GM12801 (cell line): Measurements from ENCODE around the gene LPP.

Source experiments
- CTCF ChIP-seq: IDR thresholded peaks from one replicate; pipeline ENCODE4 v1.5.1; 2011; ENCODE audit warnings: control low read depth; ENCODE audit not compliant: insufficient read length; ENCODE audit errors: extremely low read depth

Gene LPP

DNA sequence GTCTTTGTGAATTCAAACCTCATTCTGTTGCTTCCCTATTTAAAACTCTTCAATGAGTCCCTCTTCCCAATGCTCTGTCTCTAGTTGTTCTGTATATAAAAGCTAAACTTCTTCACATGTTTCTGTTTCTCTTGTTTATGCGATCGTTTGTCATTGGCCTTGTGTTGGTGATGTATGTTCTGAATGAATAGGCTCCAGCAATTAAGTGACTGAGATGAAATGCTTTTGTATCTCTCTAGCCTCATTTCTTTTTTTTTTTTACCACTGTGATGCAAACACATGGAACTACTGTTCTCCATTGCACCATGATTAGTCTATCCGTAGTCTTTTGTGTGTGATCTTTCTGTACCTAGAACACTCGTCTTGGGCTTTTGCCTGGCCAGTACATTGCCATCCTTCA, 637.4 kb downstream of the LPP start:
- TF ChIP-seq CTCF, result no peak

DNA sequence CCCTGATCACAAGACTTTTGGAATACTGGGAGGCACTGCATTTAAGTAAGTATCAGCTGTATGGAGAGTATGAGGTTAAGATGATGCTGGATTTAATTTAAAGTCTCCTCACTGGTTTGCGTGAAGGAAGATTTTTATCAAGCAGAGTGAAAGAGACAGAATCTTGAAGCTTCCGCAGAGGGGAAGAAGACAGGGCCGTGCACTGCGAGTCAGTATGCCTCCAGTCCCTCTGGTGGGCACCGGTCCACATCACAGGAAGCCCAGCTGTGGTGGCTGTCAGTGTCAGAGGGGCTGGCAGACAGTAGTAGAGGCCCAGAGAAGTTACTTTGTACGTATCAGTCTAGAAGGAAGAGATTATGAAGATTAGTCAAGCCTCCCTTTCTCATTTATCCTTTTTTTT, 638.8 kb downstream of the LPP start:
- TF ChIP-seq CTCF, result no peak

DNA sequence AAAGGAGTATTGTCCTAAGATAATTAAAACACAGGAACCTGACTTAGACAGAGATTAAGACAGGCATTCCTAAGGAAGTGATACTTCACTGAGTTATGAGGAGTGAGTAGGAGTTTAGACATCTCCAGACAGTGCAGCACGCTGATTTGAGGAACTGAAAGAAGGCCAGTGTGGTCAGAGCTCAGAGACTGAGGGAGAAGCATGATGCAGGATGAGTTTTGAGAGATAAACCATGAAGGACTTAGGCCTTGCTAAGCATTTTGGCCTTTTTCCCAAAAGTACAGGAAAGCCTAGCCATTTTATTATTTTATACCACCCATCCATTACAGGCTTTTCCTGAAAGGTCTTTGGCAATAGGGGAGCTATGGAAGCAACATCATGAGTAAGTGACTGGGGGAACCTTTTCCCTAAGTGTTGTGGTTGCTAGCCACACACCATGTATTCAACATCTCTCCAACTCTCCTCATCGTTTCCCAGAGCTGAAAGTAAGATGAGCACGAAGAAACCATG, 642.2 kb downstream of the LPP start:
- no peak for TF ChIP-seq CTCF

- no peak for TF ChIP-seq CTCF
These were observed 643.1 kb downstream of the LPP start for GRCh38 chr3:188797045-188797444.

DNA sequence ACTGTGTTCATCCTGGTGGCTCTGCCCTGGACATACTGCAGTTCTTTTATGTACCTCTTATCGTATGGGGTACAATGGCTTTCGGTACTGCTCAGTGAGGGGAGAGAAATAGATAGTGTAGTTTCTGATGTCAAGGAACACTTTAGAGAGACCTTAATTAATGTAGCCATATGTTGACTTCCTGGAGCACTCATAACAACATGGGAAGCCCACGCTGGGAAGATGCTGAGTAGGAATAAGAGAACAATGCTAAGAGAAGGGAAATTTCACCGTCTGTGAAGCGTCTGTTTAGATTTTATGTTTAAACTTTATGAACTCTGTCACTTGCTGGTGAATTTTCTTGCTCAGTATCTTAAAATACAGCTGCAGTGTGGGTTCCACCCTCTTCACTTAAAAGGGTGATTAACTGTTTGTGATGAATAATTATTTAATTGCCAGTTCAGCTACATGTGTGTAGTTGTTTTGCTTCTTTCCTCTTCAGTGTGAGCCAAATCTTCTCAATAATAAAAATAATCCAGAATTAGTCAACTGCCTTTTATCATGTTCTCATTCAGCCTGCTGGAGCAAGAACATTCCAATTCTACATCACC, 644.7 kb downstream of the LPP start:
- no peak for TF ChIP-seq CTCF

- no peak for TF ChIP-seq CTCF
These were observed 647.4 kb downstream of the LPP start for GRCh38 chr3:188801393-188801792.

DNA sequence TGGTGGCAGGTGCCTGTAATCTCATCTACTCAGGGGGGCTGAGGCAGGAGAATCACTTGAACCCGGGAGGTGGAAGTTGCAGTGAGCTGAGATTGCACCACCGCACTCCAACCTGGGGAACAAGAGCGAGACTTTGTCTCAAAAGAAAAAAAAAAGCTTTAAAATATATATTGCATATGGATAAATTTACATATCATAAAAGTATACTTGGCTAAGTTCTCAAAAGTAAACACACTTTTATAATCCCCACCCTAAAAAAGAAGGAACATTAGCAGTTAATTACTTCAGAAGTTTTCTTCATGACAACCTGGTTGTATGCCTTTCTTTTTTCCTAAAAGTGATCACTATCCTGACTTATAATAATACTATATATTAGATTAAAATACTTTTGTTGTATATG, 648.7 kb downstream of the LPP start:
- no peak for TF ChIP-seq CTCF

GRCh38 chr3:188807006-188807405, 653.0 kb downstream of the LPP start:
- no peak for TF ChIP-seq CTCF
